ENCODE measurements around the gene ACSL3.
"Not testable (repeated sequence)": the region's sequence is repeated elsewhere in the genome, so short reads cannot be mapped to it uniquely, and the experiment has no call there.

ACSL3 gene

GRCh38 chr2:222978850-222979249 lies 118.0 kb downstream of the ACSL3 start:
- no peak for DNase-seq (ENCODE audit: low read depth)

DNA sequence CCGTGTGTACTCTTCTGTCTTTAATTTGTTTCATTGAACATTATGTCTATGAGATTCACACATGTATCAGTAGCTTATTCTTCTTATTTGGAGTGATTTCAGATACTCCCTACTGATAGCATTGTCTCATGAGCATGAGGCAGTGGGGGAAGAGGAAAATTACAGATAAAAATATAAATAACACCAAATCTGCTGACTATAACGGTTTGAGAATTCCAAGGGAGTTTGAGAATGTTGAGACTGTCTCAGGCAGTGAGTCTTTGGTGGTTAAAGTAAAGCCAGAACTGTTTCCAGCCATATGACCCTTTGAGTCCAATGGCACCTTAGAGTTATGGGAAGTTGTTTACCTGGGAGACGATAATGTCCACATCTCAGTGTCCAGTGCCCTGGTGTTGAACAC lies 118.6 kb downstream of the ACSL3 start:
- DNase-seq (ENCODE audit: low read depth) = no peak

DNA sequence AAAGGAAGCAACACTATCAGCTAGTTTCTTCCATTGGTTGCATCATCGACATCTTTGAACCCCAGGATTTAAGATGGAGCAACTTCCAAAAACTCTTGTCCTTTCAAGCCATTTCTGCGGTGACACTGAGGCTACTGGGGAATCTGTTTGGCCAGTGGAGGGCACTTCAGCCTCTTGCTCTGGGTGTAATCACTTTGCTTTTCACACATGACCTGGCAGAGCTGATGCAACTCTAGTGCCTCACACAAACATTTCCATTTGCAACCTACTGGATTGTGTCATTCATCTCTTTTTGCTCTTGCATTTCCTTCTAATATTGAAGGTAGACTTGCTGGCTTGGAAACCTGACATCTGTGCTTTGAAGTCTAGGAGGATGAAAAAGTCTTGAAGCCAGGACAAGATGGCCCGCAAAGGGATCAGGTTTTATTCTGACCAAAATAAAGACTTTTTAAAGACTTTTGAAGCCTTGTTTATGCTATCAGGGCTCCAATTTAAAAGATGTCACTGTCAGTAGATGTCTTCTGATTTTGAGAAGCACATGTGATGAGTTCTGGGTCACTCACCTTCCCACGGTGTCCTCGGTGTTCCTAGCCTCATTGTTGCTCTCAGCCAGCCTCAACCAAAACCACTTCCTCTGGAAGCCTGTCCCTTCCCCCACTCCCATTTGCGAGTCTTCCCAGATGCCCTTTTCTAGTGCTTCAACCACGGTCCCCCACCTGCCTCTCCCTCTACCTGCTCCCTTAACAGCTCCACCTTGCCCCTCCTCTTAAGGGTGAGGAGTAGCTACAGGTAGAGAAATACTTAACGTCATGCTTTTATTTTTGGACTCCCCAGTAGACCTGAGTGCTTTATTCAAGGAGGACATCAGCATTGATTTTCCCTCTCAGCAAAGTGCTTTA lies 121.4 kb downstream of the ACSL3 start:
- no peak for DNase-seq (ENCODE audit: low read depth)

DNA sequence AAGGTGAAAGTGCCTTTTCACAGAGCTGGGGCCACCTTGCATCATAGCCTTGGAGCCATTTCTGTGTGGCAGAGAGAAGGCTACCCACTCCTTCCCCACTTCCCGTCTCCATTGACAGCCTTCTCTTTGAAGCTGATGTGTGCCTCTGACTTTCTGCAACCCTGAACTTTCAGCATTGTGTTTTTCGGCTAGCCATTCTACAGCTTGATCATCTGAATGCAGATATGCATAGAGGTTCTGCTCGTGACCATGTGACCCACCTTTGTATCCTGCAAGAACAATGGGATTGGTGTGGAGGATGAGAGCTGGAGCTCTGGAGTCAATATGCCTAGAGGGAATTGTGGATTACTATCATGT lies 122.1 kb downstream of the ACSL3 start:
- DNase-seq (ENCODE audit: low read depth) = no peak

- DNase-seq (ENCODE audit: low read depth) = no peak
Measured at GRCh38 chr2:222984908-222985307, 124.1 kb downstream of the ACSL3 start.

DNA sequence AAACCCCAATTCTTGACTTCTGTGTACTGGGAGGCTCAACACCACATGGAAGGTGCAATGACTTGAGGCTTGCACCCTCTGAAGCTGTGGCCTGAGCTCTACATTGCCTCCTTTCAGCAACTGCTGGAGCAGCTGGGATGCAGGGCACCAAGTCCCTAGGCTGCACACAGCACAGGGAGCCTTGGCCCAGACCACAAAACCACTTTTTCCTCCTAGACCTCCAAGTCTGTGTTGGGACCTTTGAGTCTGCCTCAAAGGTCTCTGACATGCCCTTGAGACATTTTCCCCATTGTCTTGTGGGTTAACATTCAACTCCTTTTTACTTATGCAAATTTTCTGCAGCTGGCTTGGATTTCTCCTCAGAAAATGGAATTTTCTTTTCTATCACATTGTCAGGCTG lies 128.6 kb downstream of the ACSL3 start:
- DNase-seq (ENCODE audit: low read depth) = no peak

GRCh38 chr2:222990206-222990605 lies 129.4 kb downstream of the ACSL3 start:
- not testable (repeated sequence) for DNase-seq (ENCODE audit: low read depth)

- DNase-seq (ENCODE audit: low read depth) = no peak
Measured at GRCh38 chr2:222992137-222992536, 131.3 kb downstream of the ACSL3 start.

Data from activated T-helper 9 cell treated with anti-CD3 and anti-CD28 coated beads, Interleukin-2, amount 50 U/mL, for 16 hours (primary cell).